Right atrium auricular region (tissue), 2 donors: Measurements from ENCODE around the gene HNRNPC. TPM values are rescaled to one million over a fixed set of nuclear protein-coding genes. Genes with fewer than 3 reads are reported as not detected.
"Not testable (repeated sequence)": the region's sequence is repeated elsewhere in the genome, so short reads cannot be mapped to it uniquely, and the experiment has no call there.

Experiments used
- DNase-seq: peaks from one replicate; pipeline ENCODE4 v3.0.0-alpha.2; 2019; ENCODE audit warnings: low spot score
- H3K27ac ChIP-seq, 2 donors: fragments of 200-600 bp; sonication (generic); 1 replicate in 1 of 2; 2 replicates in 1 of 2; pipeline ENCODE4 v1.5.1; 2016 to 2019
- H3K27me3 ChIP-seq, 2 donors: fragments of 200-600 bp; sonication (generic); one replicate each; pipeline versions ENCODE4 v1.5.1 to v1.6.0; 2017 to 2019
- H3K36me3 ChIP-seq: fragments of 200-600 bp; sonication (generic); one replicate; pipeline ENCODE4 v1.5.1; 2016
- H3K4me1 ChIP-seq, 2 donors: fragments of 200-600 bp; sonication (generic); one replicate each; pipeline versions ENCODE4 v1.5.1 to v1.6.0; 2017 to 2019
- H3K4me3 ChIP-seq, 2 donors: fragments of 200-600 bp; sonication (generic); 1 replicate in 1 of 2; 2 replicates in 1 of 2; pipeline ENCODE4 v1.5.1; 2017 to 2019; ENCODE audit warnings: mild to moderate bottlenecking in 1 of 2, moderate library complexity in 1 of 2
- H3K9me3 ChIP-seq, 2 donors: fragments of 200-600 bp; sonication (generic); one replicate each; pipeline ENCODE4 v1.5.1; 2019
- CTCF ChIP-seq, 2 donors: fragments of 200-600 bp; sonication (generic); IDR thresholded peaks; one replicate each; pipeline ENCODE4 v1.5.1; 2019; ENCODE audit warnings: antibody characterized with exemption in 2 of 2
- total RNA-seq, 2 donors: library from RNA; depleted of rRNA; stranded (reverse); fragments of >200 nt; gene quantifications; one replicate each; pipeline ENCODE4 v1.1.0, GENCODE V29; 2016

The HNRNPC gene
- total RNA-seq, 2 donors from 2014 or later, result 254 to 277 TPM

GRCh38 chr14:21171128-21171527 is 98.1 kb downstream of the HNRNPC start:
- Histone ChIP-seq H3K4me1 (no peaks in the 10 kb centered on the region), H3K27me3 (no peaks in the 10 kb centered on the region), H3K27ac (no peak overlapping the region), H3K9me3 (peaks cover 0 to 5% of the 10 kb centered on the region in 2 donors), H3K36me3 (no peaks in the 10 kb centered on the region), H3K4me3 (no peak overlapping the region)
- no peak for TF ChIP-seq CTCF (IDR thresholded peaks at IDR 0.05)
- no peak for DNase-seq

- H3K9me3 ChIP-seq, result peaks cover 0 to 5% of the 10 kb centered on the region in 2 donors
- H3K27me3 ChIP-seq, result no peaks in the 10 kb centered on the region
- H3K27ac ChIP-seq, result no peak overlapping the region
- DNase-seq, result no peak
- H3K4me1 ChIP-seq, result no peaks in the 10 kb centered on the region
- no peak for TF ChIP-seq CTCF (IDR thresholded peaks at IDR 0.05)
- H3K4me3 ChIP-seq, result no peak overlapping the region
- H3K36me3 ChIP-seq, result no peaks in the 10 kb centered on the region
Measured at GRCh38 chr14:21169573-21169972, 99.7 kb downstream of the HNRNPC start.

GRCh38 chr14:21168055-21168454 is 101.2 kb downstream of the HNRNPC start:
- Histone ChIP-seq H3K27me3 (no peaks in the 10 kb centered on the region), H3K4me1 (no peaks in the 10 kb centered on the region), H3K36me3 (no peaks in the 10 kb centered on the region), H3K9me3 (peaks cover 0 to 5% of the 10 kb centered on the region in 2 donors), H3K4me3 (no peak overlapping the region), H3K27ac (no peak overlapping the region)
- no peak for TF ChIP-seq CTCF (IDR thresholded peaks at IDR 0.05)
- no peak for DNase-seq

- not testable (repeated sequence) for H3K27ac ChIP-seq, H3K4me1 ChIP-seq, H3K9me3 ChIP-seq, H3K36me3 ChIP-seq, H3K4me3 ChIP-seq, DNase-seq, H3K27me3 ChIP-seq
Measured at GRCh38 chr14:21165670-21166069, 103.6 kb downstream of the HNRNPC start.

GRCh38 chr14:21165002-21165605 is 104.1 kb downstream of the HNRNPC start:
- H3K4me3 ChIP-seq, H3K27me3 ChIP-seq, H3K9me3 ChIP-seq, H3K4me1 ChIP-seq, H3K27ac ChIP-seq, H3K36me3 ChIP-seq, DNase-seq: not testable (repeated sequence)

- no peak for DNase-seq
- H3K27ac ChIP-seq, result no peak overlapping the region
- H3K36me3 ChIP-seq, result no peaks in the 10 kb centered on the region
- no peaks in the 10 kb centered on the region for H3K9me3 ChIP-seq
- H3K4me3 ChIP-seq, result no peak overlapping the region
- H3K4me1 ChIP-seq, result no peaks in the 10 kb centered on the region
- no peaks in the 10 kb centered on the region for H3K27me3 ChIP-seq
- TF ChIP-seq CTCF (IDR thresholded peaks at IDR 0.05), result no peak
Measured at GRCh38 chr14:21163871-21164291, 105.4 kb downstream of the HNRNPC start.

GRCh38 chr14:21162081-21162480 is 107.2 kb downstream of the HNRNPC start:
- Histone ChIP-seq H3K27me3 (no peaks in the 10 kb centered on the region), H3K36me3 (no peaks in the 10 kb centered on the region), H3K9me3 (no peaks in the 10 kb centered on the region), H3K4me1 (no peaks in the 10 kb centered on the region), H3K27ac (no peak overlapping the region), H3K4me3 (no peak overlapping the region)
- TF ChIP-seq CTCF (IDR thresholded peaks at IDR 0.05), result no peak
- no peak for DNase-seq
